GM18909 (cell line): Measurements from ENCODE around the gene SPHK1.

ENCODE experiments used
- ATAC-seq: cut with Tn5 transposase; IDR thresholded peaks from one replicate; pipeline ENCODE4 v1.9.1; 2021; ENCODE audit warnings: mild to moderate bottlenecking; ENCODE audit not compliant: unreplicated experiment, poor library complexity

Gene SPHK1

DNA sequence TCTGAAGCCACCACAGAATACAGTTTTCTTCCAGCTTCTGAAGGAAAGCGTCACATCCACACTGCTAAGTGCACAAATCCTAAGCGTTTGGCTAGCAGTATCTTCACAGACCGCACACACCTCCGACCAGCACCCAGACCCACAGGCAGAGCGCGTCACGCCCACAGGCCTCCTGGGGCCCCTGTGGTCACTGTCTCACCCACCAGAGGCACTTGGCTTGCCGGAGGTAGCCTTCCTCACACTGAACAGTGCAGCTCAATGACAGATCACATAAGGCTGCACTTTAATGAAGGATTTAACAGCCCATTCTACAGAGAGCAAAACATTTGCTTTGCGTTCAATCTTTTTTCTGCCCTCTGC, 21.2 kb downstream of the SPHK1 start:
- no peak for ATAC-seq

DNA sequence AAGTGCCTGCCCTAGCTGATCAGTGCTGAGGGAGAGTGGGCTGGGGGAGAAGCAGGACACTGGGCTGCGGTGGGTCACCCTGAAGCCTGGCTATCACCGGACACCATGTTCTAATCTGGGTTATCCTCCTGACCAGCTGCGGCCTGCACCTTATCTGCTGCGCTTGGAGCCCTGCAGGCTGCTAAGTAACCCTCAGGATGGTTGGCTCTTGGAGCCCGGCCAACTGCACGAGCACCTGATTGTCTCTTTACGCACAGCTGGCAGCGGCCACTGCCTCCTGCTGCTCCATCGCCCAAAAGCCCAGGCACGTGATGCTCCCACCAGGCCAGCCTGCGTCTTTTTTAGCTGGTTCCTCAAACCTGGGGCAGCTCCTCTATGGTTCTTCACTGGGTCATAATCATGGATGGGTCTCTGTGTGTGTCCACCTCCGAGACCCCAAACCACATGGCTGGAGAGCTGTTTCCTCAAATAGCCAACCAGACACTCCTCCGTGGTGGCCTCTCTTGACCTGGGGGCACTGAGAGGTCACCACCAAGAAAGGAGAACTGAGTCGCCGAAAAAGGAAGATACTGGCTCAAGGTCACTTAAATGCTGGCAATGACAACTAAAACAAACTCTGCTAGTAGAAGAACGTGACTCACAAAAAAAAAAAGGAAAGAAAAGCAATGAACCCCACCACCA, 21.7 kb downstream of the SPHK1 start:
- no peak for ATAC-seq

DNA sequence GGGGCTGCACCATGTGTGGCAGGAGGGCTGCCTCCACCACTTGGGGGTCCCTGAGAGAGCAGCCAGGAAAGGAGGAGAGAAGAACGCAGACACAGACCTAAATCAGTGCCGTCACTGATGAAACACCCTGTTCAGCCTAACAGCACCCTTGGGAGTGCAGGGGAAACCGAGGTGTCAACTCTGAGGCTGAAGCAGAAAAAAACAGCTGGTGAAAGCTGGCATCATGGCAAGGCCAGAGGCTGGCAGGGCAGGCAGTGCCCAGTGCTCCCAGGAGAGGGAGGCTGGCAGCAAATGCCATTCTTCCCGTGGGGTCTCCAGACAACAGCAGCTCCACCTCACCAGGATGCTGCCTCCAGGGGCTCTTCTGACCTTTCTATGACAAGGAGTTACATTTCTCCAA, 23.1 kb downstream of the SPHK1 start:
- ATAC-seq, result no peak

DNA sequence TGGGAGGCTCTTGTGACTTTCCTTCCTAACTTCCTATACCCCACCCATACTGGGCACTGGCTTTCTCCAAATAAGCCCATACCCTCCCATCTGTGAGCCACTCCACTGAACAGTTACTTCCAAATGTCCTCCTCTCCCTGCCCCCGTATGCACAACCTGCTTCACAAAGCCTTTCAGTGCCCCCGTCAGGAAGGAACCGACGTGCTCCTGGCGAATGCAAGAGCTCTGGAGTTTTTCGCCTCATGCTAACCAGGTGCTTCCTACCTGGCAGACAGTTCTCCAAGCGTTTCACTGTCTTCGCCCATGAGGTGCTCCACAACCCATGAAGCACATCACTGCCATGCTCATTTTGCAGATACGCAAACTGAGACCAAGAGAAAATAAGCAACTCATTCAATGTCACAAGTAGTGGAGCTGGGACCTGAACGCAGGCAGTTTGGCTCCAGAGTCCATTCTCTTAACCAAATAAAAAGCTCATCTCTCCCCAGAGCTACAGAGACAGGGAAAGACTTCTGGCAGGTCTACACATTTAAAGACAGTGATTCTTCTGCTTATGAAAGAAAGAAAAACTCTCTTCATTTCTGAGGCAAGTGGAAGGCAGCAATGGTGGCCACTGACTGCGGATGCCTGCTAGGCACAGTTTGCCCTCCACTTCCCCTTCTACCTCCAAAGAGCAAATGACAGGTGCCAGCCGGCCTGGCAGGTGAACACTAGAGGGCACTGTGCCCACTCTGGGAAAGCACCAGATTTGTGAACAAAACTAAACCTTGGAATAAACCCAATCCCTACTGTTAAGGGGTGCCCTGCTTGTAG, 23.8 kb downstream of the SPHK1 start:
- ATAC-seq, result no peak

DNA sequence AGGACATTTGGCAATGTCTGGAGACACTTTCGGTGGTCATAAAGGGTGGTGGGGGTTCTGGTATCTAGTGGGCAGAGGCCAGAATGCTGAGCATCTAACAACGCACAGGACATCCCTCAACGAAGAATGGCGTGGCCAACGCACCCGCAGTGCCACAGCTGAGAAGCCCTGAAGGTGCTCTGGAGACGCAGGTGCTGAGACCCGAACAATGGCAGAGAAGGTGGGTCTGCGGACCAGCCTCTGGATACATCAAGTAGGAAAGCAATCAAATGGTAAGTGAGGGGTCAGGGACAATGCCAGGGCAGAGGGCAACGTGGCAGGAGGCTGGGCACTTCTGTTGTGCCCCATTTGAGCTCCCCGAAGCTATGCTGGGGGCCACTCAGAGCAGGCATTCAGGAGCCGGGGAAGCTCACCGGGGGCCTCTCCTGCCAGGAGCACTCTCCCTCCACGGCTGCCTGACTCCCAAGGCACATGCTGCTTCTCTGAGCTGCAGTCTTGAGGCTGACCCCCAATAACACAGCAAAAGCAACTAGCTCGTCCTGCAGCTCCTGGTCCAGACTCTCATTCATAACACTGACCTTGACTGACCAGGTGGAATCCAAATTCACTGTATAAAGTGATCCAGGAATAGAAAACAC, 26.0 kb downstream of the SPHK1 start:
- ATAC-seq, result no peak

DNA sequence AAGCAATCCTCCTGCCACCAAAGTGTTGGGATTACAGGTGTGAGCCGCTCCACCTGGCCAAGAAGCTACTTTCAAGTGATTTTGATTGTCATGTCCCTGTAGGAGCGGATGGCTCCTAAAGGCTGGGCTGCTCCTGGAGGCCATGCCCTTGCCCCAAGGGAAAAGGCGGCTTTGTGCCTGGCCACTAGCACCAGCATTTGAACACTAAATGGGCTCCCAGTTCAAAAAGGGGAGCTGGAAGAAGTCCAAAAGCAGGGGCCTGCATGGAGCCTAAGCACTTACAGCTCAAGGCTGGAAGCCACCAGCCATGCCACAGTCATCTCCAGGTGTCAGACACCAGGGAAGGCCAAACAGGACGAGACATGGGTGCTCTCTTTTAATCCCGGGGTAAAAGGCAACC, 26.8 kb downstream of the SPHK1 start:
- no peak for ATAC-seq

DNA sequence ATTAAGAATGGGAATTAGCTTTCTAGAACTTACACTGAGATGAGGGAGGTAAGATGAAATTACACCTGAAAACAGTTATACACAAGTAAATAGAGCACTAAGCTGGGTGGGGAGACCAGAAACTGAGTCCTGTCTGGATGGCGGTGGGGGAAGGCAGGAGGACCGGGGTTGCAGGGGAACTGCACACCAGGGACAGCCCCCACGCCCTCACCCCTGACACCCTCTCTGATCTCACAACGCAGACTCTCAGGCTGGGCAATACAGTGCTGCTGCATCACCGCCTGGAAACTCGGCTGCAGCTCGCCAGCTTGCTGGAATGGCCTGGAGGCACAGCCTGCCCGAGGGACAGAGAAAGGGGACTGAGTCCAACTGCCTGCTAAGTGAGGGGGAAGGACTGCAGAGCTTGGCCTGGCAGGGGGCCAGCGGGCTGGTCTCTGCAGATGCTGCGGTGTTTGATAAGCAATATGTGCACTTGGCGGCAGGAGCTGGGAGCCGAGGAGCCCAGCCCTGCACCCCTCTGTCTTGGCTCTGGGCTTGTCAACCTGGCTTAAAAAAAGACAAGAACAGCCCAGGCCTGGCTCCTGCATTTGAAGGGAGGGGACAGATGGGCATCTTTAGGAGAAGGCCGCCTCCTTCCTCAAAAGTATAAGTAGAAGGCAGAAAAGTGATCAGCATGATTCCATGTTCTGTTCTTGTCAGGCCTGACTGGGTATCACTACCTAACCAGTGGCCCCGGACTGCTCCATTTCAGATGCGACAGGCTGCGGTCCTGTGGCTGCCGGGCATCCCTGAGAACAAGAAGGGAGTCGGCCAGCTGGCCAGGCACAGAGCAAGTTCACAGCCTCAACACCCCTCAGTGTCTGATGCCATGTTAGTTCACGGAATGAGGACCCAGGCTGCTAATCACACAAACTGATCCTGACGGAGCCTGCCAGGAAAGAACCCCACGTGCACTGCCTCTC, 30.2 kb downstream of the SPHK1 start:
- no peak for ATAC-seq

DNA sequence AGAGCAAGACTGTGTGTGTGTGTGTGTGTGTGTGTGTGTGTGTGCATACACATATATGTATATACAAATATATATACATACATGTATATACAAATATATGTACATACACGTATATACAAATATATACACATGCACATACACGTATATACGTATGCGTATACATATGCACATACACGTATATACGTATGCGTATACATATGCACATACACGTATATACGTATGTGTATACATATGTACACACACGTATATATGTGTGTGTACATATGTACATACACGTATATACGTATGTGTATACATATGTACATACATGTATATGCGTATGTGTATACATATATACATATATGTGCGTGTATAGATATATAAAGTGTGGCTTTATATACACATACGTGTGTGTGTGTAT, 31.4 kb downstream of the SPHK1 start:
- no peak for ATAC-seq

DNA sequence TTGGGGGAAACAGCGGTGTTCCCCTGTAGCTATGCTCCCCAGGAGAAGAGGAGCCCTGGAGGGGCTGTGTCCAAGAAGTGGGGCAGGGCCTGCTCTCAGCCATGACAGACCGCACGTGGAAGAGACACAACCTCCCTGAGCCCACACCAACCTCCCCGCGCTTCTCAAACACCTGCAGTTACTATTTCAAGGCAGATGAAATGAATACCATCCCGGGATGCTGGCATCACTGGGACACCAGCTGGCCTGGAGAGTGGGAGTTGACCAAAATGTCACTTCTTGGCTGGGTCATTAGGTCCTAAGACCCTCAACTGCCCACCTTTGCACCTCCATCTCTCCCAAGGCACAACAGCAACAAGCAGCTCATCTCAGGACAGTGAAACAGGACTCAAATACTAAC, 32.0 kb downstream of the SPHK1 start:
- ATAC-seq, result no peak

DNA sequence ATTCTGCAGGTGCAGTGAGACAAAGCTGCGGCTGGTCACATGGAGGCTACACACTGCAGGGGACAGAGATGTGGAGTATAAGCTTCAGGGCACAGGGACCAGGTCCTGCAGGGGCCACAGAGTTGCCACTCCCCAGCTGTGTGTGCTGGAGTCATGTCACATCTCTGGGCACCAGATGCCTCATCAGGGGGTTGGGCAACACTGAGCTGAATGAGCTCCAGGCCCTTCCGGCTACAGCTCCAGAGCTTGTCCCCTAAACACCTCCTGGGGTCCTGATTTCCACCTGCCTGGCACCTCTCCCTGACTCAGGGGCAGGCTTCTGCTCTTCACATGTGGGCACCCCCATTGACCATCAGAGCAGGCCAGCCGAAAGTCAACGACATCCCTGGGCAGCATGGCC, 32.5 kb downstream of the SPHK1 start:
- no peak for ATAC-seq

DNA sequence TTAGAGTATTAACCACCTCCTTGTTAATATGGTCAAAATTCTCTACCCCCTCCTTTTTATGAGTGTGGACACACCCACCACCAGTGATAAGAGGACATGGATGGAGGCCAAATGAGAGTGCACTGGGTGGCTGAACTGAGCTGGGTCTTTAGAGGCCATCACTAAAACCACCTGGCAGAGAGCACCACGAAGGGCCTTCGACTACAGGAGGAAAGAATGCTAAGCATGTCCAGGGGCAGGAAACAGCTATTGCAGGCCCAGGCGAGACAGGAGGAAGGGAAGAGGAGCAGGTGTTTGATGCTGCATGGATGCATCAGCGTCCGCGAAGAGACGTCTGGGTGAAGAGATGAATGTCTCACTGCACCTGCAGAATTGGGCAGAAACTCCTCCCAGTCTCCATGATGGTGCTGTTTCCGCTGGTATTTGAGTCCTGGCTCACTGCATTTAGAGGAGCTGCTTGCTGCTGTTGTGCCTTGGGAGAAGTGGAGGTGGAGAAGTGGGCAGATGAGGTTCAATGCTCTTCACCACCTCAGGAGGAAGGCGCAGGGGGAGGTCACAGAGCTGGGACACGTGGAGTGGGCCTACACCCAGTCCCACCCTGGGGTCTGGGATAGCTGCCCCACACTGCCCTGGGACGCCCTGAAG, 33.2 kb downstream of the SPHK1 start:
- ATAC-seq, result no peak

DNA sequence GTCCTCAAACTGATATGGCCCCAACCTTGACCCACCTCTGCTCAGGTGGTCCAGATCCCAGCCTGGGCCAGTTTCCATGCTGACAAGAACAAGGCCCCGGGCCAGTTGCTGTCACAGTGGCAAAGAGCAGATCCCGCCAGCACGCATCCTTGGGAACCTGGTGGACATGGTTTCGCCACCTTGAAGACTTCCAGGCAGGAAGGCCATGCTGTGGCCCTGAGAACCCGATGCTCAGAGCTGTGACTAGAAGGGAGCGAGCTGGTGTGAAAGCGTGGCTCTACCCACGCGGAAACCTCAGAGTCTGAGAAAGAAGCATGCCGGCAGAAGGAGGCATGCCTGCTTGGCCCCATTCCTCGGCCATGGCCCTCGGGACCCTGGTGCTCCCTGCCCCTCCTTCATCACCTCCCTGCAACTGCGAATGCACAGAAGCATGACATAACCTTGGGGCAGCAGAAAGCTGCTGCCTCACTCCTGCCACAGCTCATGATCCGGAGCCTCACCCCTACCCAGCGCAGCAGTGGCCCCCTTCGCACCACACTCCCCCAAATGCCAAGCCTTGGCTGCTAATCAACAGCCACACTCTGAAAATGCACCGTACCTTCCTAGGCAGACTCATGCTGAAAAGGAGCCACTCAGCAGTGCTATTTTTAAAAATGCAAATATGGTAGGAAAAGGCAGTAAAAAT, 35.3 kb downstream of the SPHK1 start:
- ATAC-seq, result no peak

DNA sequence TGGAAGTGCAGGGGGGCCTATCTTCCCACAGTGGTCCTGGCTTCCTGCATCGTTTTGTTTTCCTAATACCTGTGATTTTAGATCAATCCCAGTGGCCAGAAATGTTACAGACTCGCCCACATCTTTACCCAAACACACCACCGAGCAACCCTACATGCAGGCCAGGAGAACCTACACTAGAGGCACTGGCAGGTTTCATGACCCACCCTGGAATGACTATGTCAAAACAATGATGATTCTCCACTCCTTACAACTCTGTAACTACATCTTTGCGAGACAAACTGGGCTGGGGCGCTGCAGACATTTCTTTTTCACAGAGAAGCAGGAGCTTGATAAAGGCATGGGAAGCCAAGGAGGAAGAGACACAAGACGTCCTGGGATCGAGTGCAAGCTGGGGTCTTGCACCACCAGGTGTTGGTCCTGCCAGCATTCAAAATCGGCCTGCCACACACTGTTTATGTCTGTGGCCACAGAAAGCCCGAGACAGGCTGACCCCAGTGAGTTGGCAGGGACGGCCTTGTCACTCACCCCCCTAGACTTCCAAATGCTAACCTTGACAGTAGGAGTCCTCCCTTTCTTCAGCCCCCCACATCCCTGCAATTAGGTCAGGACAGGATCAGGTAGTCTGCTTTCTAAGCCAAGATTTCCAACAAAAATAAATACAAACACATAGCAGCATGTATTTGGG, 36.1 kb downstream of the SPHK1 start:
- ATAC-seq, result no peak

DNA sequence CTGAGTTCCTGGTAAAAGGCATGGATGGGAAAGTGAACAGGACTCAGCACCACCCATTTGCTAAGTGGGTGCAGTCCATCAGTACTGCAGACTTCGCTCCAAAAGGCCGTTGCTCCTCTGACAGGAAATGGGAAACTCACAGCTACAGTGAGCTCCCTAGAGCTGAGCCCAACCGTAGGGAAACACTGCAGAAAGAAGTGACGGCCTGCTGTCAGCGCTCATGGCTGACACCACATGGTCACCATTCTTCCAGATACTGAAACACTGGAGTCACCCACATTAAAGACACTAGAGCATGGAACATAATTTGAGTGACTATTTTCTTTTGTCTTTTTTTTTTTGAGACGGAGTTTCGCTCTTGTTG, 36.6 kb downstream of the SPHK1 start:
- ATAC-seq, result no peak

DNA sequence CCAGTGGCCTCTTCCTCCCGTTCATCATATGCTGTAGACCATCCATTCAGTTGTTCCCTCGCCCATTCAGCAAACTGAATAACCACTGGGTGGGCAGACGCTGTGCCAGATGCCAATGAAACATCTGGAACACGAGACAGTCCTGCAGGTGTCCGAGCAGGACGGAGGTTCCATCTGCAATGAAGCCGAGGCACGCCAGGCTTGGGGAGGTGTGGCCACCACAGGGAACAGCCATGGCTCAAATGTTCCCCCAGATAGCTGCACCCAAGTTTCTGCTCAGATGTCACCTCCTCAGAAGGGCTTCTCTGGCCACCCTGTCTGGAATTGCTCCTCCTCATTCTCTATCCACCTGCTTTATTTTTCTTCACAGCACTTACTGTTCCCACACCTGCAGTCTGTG, 38.0 kb downstream of the SPHK1 start:
- no peak for ATAC-seq

DNA sequence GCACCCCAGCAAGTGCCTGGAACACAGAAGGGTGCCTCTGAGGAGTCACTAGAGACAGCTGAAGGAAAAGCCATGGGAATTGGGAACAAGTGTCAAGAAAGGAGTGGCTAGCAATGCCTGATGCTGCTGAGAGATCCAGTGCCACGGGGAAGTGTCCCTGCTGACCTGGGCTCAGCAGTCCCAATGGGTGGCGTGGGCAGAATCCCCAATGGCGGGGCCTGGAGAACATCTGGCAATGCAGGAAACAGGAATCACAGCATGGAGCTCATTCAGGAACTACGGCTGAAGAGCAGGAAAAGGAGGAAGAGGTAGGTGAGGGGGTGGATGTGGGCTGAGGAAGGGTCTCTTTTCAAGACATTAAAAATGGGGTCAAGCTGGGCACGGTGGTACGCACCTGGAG, 38.5 kb downstream of the SPHK1 start:
- no peak for ATAC-seq

DNA sequence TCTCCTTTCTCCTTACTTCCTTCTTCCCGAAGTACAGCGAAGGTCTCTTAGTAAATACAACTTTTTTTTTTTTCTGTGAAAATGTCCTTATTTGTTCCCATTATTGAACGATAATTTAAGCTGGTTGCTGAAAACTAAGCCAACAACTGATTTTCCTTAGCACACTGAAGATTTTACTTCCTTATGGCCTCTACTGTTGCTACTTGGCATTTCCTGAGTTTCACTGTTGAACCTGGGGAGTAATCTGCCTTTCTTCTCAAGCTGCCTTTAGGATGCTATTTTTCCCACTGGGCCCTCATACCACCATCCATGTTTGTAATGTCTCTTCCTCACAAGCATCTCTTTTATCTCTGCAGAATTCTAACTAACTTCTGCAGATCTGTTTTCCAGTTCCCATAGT, 42.4 kb downstream of the SPHK1 start:
- ATAC-seq, result no peak

DNA sequence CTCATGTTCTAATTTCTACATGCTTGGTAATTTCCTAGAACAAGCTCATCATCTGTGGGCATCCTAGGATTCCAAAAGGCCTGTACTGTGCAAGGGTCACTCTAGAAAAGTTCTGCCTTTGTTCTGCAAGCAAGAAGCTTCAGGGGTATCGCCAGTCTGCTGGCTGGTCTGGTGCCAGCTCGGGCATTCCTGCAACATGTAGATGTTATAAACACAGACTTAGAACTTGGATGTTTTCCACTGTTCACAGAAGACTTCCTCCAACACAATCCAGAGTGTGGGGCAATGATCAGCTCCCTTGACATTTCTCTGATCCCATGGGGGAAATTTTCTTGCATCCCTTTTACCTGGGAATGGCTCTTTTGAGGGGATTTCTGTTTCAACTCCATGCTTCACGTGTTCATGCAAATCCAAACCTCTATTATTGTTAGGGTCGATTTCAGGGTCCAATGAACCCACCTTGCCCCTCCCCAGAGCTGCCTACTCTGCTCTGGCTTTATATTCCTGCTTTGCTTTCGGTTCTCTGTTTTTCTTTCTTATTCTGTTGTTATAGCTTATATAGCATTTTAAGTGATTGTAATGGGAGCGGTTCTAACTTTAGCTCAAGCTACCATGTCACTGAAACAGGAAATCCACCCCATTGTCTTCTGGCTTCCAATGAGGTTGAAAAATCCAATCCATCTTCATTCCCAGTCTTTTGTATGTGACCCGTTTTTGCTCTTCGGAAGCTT, 43.3 kb downstream of the SPHK1 start:
- ATAC-seq, result no peak
